Activated T-cell treated with anti-CD3 and anti-CD28 coated beads, Interleukin-2, amount 50 U/mL, for 72 hours (primary cell): Measurements from ENCODE around the gene OR7G3. TPM values are rescaled to one million over a fixed set of nuclear protein-coding genes. Genes with fewer than 3 reads are reported as not detected.

ENCODE experiments used
- ATAC-seq, 2 donors: fragments of 150-1000 bp; cut with Tn5 transposase; replicated peaks in 1 of 2; 2 replicates each; pipeline ENCODE4 v1.10.0; 2021; ENCODE audit warnings: moderate library complexity in 2 of 2, mild to moderate bottlenecking in 1 of 2
- DNase-seq, 2 donors: peaks; one replicate each; pipeline ENCODE4 v3.0.0; 2021 to 2022; ENCODE audit warnings: mixed read lengths in 1 of 2
- H3K27ac Mint-ChIP-seq: one replicate; pipeline ENCODE4 v1.8.0; 2022; ENCODE audit warnings: mild to moderate bottlenecking, moderate library complexity, mixed read lengths
- H3K27me3 Mint-ChIP-seq: one replicate; pipeline ENCODE4 v1.8.0; 2022; ENCODE audit warnings: low read depth, mixed read lengths
- H3K36me3 Mint-ChIP-seq, 2 donors: one replicate each; pipeline ENCODE4 v1.8.0; 2022; ENCODE audit warnings: mixed read lengths in 2 of 2, mild to moderate bottlenecking in 1 of 2; ENCODE audit not compliant: insufficient read depth in 2 of 2
- H3K4me1 Mint-ChIP-seq: one replicate; pipeline ENCODE4 v1.8.0; 2022; ENCODE audit warnings: low read depth, mixed read lengths
- H3K4me3 Mint-ChIP-seq, 2 donors: one replicate each; pipeline ENCODE4 v1.8.0; 2022; ENCODE audit warnings: mild to moderate bottlenecking in 2 of 2, mixed read lengths in 2 of 2, moderate library complexity in 2 of 2
- H3K9me3 Mint-ChIP-seq, 2 donors: one replicate each; pipeline ENCODE4 v1.8.0; 2022; ENCODE audit warnings: mixed read lengths in 2 of 2
- total RNA-seq, 2 donors: library from RNA; stranded (reverse); gene quantifications; one replicate each; pipeline ENCODE4 v1.2.3, GENCODE V29; 2022

The OR7G3 gene
- not detected for total RNA-seq

DNA sequence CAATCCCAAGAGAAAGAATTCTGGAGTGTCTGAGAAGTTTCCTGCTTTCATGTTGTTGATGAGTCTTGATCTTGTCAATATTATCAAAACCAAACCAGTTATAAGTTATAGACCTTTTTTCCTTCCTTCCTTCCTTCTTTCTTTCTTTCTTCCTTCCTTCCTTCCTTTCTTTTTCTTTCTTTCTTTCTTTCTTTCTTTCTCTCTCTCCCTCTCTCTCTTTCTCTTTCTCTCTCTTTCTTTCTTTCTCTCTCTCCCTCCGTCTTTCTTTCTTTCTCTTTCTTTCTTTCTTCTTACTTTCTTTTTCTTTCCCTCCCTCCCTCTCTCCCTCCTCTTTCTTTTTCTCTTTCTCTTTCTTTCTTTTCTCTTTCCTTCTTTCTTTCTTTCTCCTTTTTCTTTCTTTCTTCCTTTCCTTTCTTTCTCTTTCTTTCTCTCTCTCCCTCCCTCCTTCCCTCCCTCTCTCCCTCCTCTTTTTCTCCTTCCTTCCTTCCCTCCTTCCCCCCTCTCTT is at the start of gene OR7G3:
Gene OR7G3 (minus strand): TSS at position 51 of the 506 bp plus-strand sequence. CDS start 0 bp downstream, at position 51.
- Mint-ChIP-seq H3K4me1 (peaks cover 6% of the 10 kb centered on the region), H3K4me3 (no peak within 1 kb of the TSS), H3K27me3 (peaks cover 22% of the 10 kb centered on the region), H3K36me3 (no peaks in the 10 kb centered on the region), H3K27ac (no peak within 1 kb of the TSS), H3K9me3 (no peaks in the 10 kb centered on the region)
- no peak for ATAC-seq
- no peak for DNase-seq

DNA sequence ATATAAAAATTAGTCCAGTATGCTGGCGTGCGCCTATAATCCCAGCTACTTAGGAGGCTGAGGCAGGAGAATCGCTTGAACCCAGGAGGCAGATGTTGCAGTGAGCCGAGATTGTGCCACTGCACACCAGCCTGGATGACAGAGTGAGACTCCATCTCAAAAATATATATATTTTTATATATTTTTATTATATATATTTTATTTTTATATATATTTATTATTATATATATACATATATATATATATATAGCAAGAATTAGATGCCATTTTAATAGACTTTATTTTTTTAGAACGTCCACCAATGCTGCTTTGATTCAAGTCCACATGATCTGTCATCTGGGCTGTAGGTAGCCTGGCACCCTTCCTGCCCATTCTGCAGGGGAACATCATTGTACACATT is 48.6 kb upstream of the OR7G3 start:
- Mint-ChIP-seq H3K4me3 (no peak overlapping the region), H3K27me3 (peaks cover 7% of the 10 kb centered on the region), H3K27ac (no peak overlapping the region), H3K9me3 (peaks cover 2 to 9% of the 10 kb centered on the region in 2 donors), H3K4me1 (no peaks in the 10 kb centered on the region), H3K36me3 (peaks cover 0 to 2% of the 10 kb centered on the region in 2 donors)
- ATAC-seq (no peak), DNase-seq (no peak)

GRCh38 chr19:9171393-9171991 is 44.7 kb upstream of the OR7G3 start:
- H3K9me3 Mint-ChIP-seq = peaks cover 0 to 7% of the 10 kb centered on the region in 2 donors
- peaks cover 7 to 8% of the 10 kb centered on the region in 2 donors for H3K36me3 Mint-ChIP-seq
- DNase-seq (no peak), ATAC-seq (no peak)
- H3K4me3 Mint-ChIP-seq = no peak overlapping the region
- H3K4me1 Mint-ChIP-seq = no peaks in the 10 kb centered on the region
- no peak overlapping the region for H3K27ac Mint-ChIP-seq
- H3K27me3 Mint-ChIP-seq = no peaks in the 10 kb centered on the region

GRCh38 chr19:9166846-9167245 is 40.1 kb upstream of the OR7G3 start:
- Mint-ChIP-seq H3K4me1 (no peaks in the 10 kb centered on the region), H3K36me3 (peaks cover 17 to 41% of the 10 kb centered on the region in 2 donors), H3K27ac (no peak overlapping the region), H3K4me3 (no peak overlapping the region), H3K27me3 (no peaks in the 10 kb centered on the region), H3K9me3 (peaks cover 0 to 8% of the 10 kb centered on the region in 2 donors)
- DNase-seq (no peak), ATAC-seq (no peak)

- Mint-ChIP-seq H3K36me3 (peaks cover 33 to 56% of the 10 kb centered on the region in 2 donors), H3K4me1 (no peaks in the 10 kb centered on the region), H3K9me3 (peaks cover 1 to 11% of the 10 kb centered on the region in 2 donors), H3K27me3 (no peaks in the 10 kb centered on the region), H3K4me3 (no peak overlapping the region), H3K27ac (no peak overlapping the region)
- no peak for ATAC-seq
- no peak for DNase-seq
Measured at GRCh38 chr19:9165261-9165660, 38.5 kb upstream of the OR7G3 start.

- Mint-ChIP-seq H3K4me3 (no peak overlapping the region), H3K36me3 (peaks cover 56 to 85% of the 10 kb centered on the region in 2 donors), H3K27me3 (no peaks in the 10 kb centered on the region), H3K4me1 (no peaks in the 10 kb centered on the region), H3K9me3 (peaks cover 1 to 16% of the 10 kb centered on the region in 2 donors), H3K27ac (no peak overlapping the region)
- DNase-seq (no peak), ATAC-seq (no peak)
Measured at GRCh38 chr19:9161427-9161826, 34.7 kb upstream of the OR7G3 start.

GRCh38 chr19:9159891-9160290 is 33.1 kb upstream of the OR7G3 start:
- no peak overlapping the region for H3K27ac Mint-ChIP-seq
- DNase-seq (no peak), ATAC-seq (no peak)
- no peak overlapping the region for H3K4me3 Mint-ChIP-seq
- no peaks in the 10 kb centered on the region for H3K27me3 Mint-ChIP-seq
- H3K36me3 Mint-ChIP-seq = peaks cover 67 to 87% of the 10 kb centered on the region in 2 donors
- H3K9me3 Mint-ChIP-seq = peaks cover 1 to 17% of the 10 kb centered on the region in 2 donors
- H3K4me1 Mint-ChIP-seq = peaks cover 12% of the 10 kb centered on the region

- H3K27me3 Mint-ChIP-seq = no peaks in the 10 kb centered on the region
- peaks cover 71 to 85% of the 10 kb centered on the region in 2 donors for H3K36me3 Mint-ChIP-seq
- peaks cover 10 to 18% of the 10 kb centered on the region in 2 donors for H3K9me3 Mint-ChIP-seq
- DNase-seq (no peak), ATAC-seq (no peak)
- no peak overlapping the region for H3K4me3 Mint-ChIP-seq
- H3K27ac Mint-ChIP-seq = peak overlapping the region; percentile 9
- H3K4me1 Mint-ChIP-seq = peaks cover 29% of the 10 kb centered on the region
Measured at GRCh38 chr19:9156304-9156703, 29.6 kb upstream of the OR7G3 start.

GRCh38 chr19:9155591-9155990 is 28.8 kb upstream of the OR7G3 start:
- Mint-ChIP-seq H3K4me3 (no peak overlapping the region), H3K27me3 (no peaks in the 10 kb centered on the region), H3K9me3 (peaks cover 10 to 17% of the 10 kb centered on the region in 2 donors), H3K36me3 (peaks cover 69 to 84% of the 10 kb centered on the region in 2 donors), H3K4me1 (peaks cover 36% of the 10 kb centered on the region), H3K27ac (peak overlapping the region; percentile 43)
- DNase-seq = no peak
- ATAC-seq = no peak

DNA sequence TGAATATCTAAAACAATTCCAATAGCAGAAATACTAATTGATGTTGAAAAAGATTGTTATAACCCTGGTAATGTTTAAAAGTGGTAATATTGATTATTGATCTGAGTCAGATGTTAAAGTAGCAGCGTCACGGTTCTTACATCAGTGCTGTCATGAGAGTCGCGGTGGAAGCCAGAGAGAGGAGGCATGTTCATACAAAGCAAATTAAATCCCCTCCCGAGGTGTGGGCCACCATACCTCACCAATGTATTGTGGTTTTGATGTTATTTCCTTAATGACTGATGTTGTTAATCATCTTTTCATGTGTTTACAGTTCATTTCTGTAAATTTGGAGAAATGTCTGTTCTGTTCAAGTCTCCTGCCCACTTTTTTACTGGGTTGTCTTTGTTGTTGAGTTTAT is 24.6 kb upstream of the OR7G3 start:
- Mint-ChIP-seq H3K27me3 (no peaks in the 10 kb centered on the region), H3K4me3 (peak overlapping the region in 1 of 2 donors; percentile 4), H3K9me3 (peaks cover 11 to 14% of the 10 kb centered on the region in 2 donors), H3K36me3 (peaks cover 59 to 76% of the 10 kb centered on the region in 2 donors), H3K4me1 (peaks cover 66% of the 10 kb centered on the region), H3K27ac (peak overlapping the region; percentile 5)
- DNase-seq (peak; percentile 16 to 23), ATAC-seq (peak; percentile 68 to 76)

- Mint-ChIP-seq H3K27me3 (no peaks in the 10 kb centered on the region), H3K4me3 (no peak overlapping the region), H3K4me1 (peaks cover 62% of the 10 kb centered on the region), H3K27ac (peak overlapping the region; percentile 5), H3K36me3 (peaks cover 56 to 75% of the 10 kb centered on the region in 2 donors), H3K9me3 (peaks cover 12 to 14% of the 10 kb centered on the region in 2 donors)
- no peak for DNase-seq
- ATAC-seq = no peak
Measured at GRCh38 chr19:9150650-9151049, 23.9 kb upstream of the OR7G3 start.

- H3K27me3 Mint-ChIP-seq = no peaks in the 10 kb centered on the region
Measured at GRCh38 chr19:9149997-9150396, 23.2 kb upstream of the OR7G3 start.

DNA sequence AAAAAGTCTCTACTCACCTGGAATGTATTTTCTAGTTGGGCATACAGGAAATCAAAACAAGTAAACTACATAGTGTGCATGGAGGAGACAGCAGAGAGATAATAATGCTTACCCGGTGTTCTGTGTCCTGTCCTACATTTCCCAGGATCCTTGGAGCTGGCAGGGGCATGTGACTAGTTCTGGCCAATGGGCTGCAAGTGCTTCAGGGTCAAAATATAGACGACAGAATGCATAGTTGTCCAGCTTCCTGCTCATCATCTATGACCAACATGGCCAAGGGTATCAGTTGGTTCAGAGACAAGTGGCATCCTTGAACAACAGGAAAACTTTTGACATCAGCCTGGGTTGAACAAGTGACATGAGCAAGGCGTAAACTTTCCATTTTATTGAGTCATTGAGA is 21.9 kb upstream of the OR7G3 start:
- Mint-ChIP-seq H3K27ac (peak overlapping the region; percentile 7), H3K36me3 (peaks cover 56 to 77% of the 10 kb centered on the region in 2 donors), H3K27me3 (no peaks in the 10 kb centered on the region), H3K4me3 (no peak overlapping the region), H3K4me1 (peaks cover 57% of the 10 kb centered on the region), H3K9me3 (peaks cover 14 to 16% of the 10 kb centered on the region in 2 donors)
- DNase-seq = no peak
- ATAC-seq = no peak

More at GRCh38 chr19:9149997-9150396, 23.2 kb upstream of the OR7G3 start:
- H3K27ac Mint-ChIP-seq = peak overlapping the region; percentile 36
- no peak overlapping the region for H3K4me3 Mint-ChIP-seq
- DNase-seq = no peak
- peaks cover 55% of the 10 kb centered on the region for H3K4me1 Mint-ChIP-seq
- peaks cover 55 to 75% of the 10 kb centered on the region in 2 donors for H3K36me3 Mint-ChIP-seq
- peaks cover 10 to 13% of the 10 kb centered on the region in 2 donors for H3K9me3 Mint-ChIP-seq
- no peak for ATAC-seq
